ENCODE results near the gene RHCG.
"Not testable (repeated sequence)": the region's sequence is repeated elsewhere in the genome, so short reads cannot be mapped to it uniquely, and the experiment has no call there.

The RHCG gene

DNA sequence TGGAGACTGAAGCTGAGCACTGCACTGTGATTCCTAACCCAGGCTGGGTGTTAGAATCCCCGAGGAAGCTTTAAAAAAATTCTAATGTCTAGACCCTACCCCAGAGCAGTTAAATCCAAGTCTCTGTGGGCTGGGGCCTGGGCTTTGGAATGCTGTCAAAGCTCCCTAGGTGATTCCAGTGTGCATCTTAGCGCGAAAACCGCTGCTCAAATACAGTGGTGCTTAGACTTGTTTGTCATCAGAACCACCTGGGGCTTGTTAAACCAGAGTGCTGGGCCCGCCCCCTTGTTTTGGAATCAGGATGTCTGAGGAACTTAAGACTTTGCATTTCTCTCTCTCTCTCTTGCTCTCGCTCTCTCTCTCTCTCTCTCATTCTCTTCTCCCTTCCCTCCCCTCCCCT is 20.7 kb downstream of the RHCG start:
- H3K4me1 ChIP-seq (ENCODE audit: insufficient read depth, low read length): peaks cover 3% of the 10 kb centered on the region; the same call in 1 of the 2 replicates
- H3K36me3 ChIP-seq (ENCODE audit: insufficient read depth, low read length): no peaks in the 10 kb centered on the region
- no peak overlapping the region for H3K9ac ChIP-seq (ENCODE audit: low read depth, low read length)
- no peaks in the 10 kb centered on the region for H3K9me3 ChIP-seq (ENCODE audit: control insufficient read depth, insufficient read depth, low read length)

DNA sequence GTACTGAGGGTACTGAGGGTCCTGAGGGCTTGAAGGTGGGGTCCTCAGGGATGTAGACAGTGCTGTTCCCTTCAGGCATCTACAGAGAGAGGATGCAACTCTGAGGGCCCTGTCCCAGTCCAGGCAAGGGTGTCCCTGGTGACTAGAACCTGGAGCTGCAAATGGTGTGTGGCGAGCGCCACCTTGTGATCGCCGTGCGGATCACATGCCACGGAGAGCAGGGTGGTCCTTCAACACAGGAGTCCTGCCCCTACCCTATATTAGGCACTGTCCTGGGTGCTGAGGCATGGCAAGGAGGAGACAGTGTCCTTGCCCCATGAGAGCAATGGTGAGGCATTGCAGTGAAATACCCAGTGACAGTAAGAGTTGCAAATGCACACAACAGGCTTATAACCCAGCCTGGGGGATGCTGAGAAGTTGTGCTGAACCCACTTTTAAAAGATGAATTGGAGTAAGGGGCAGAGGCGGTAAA is 23.6 kb downstream of the RHCG start:
- Histone ChIP-seq H3K9ac (ENCODE audit: low read depth, low read length) (no peak overlapping the region), H3K9me3 (ENCODE audit: control insufficient read depth, insufficient read depth, low read length) (no peaks in the 10 kb centered on the region), H3K4me1 (ENCODE audit: insufficient read depth, low read length) (peaks cover 19% of the 10 kb centered on the region), H3K36me3 (ENCODE audit: insufficient read depth, low read length) (no peaks in the 10 kb centered on the region)

DNA sequence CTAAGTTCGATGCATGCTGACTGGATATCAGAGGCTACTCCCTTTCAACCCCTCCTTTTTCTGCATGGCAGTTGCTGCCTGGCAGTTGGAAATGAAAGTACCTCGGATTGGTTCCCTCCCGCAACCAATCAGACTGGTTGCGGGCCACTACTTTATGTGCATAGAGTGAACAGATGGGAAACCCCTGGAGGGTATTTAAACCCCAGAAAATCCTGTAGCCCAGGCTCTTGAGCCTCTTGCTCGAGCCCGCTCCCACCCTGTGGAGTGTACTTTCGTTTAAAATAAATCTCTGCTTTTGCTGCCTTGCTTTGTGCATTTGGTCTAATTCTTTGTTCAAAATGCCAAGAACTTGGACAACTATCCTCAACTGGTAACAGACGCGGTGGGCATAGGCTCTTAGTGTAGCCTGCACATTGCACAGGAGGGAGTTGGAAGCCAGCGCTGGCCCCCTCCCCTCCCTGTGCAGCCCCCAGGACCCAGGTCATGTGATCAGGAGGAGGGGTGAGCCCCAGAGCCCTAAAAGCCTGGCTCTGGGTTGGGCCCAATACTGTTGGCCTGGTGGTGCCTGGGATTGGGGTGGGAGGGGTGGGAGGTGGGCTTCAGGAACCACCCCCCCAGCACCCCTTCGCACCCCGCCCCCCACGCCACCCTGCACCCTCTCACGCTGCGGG is 26.8 kb downstream of the RHCG start:
- no peaks in the 10 kb centered on the region for H3K36me3 ChIP-seq (ENCODE audit: insufficient read depth, low read length)

DNA sequence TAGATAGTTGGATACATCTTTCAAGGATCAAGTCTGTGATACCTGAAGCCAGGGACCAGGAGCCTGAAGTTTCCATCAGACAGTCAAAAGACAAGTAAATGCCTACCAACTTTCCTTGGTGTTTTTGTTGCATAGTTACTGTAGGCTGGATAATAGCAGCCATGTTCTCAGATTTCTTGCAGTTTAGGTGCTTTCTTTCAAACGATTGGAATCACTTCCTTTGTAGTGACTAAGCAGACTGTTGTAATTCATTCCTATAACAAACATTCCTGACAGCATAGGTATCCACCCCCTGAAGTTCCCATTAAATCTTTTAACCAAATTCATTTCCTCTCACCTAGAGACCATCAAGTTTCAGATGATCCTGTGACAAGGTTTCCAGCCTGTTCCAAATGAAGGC is 27.6 kb downstream of the RHCG start:
- Histone ChIP-seq H3K9ac (ENCODE audit: low read depth, low read length) (peak overlapping the region; percentile 34; the same call in 1 of the 2 replicates), H3K4me1 (ENCODE audit: insufficient read depth, low read length) (peaks cover 23% of the 10 kb centered on the region)
- H3K9me3 ChIP-seq (ENCODE audit: control insufficient read depth, insufficient read depth, low read length); H3K36me3 ChIP-seq (ENCODE audit: insufficient read depth, low read length): not testable (repeated sequence)

More for the DNA sequence above, 26.8 kb downstream of the RHCG start:
- Histone ChIP-seq H3K4me1 (ENCODE audit: insufficient read depth, low read length) (peaks cover 23% of the 10 kb centered on the region), H3K9me3 (ENCODE audit: control insufficient read depth, insufficient read depth, low read length) (no peaks in the 10 kb centered on the region), H3K9ac (ENCODE audit: low read depth, low read length) (peak overlapping the region; percentile 52)

DNA sequence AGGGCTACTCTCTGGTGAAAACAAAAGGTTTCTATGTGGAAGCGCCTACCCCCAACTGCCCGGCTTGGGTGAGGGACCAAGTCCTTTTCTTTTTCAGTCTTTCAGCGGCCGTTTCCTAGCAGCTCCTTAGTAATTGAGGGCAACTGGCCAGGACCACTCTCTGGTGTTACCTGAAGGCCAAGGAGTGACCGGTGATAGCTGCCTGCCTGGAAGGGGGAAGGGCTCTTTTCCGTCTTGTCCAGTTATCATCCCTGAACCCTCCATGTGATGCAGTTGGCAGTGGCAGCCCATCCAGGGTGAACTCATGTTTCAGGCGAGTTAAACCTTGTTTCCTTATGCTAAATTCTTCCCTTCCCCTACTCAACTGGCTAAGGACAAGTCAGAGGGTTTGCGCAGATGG is 33.3 kb downstream of the RHCG start:
- peak overlapping the region; percentile 38; the same call in 1 of the 2 replicates for H3K9ac ChIP-seq (ENCODE audit: low read depth, low read length)
- 0 out of 2 replicates have a peak, but pooled peaks cover 3% of the 10 kb centered on the region for H3K9me3 ChIP-seq (ENCODE audit: control insufficient read depth, insufficient read depth, low read length)
- H3K4me1 ChIP-seq (ENCODE audit: insufficient read depth, low read length): peaks cover 19% of the 10 kb centered on the region
- no peaks in the 10 kb centered on the region; the same call in 1 of the 2 replicates for H3K36me3 ChIP-seq (ENCODE audit: insufficient read depth, low read length)

DNA sequence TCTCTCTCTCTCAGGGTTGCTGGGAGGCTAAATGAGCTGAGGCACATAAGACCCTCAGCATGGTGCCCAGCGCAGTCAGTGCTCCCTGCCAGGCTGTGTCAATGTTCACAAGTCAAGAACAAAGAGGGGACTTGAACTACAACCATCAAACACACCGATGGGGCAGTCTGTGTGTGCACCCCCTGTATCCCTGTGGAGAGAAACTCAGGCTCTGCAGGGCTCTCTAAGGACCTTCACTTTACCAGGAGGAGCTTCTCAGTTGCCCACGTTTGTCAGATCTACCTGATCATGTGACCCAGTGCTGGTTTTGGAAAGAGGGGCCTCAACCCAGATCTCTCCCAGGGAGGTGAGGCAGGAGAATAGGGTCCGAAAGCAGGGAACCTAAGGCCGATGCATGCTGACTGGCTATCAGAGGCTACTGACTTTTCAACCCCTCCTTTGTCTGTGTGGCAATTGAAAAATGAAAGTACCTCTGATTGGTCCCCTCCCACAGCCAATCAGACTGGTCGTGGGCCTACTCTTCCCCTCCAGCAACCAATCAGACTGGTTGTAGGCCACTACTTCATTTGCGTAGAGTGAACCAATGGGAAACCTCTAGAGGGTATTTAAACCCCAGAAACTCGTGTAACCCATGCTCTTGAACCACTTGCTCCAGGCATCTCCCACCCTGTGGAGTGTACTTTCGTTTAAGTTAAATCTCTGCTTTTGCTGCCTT is 34.0 kb downstream of the RHCG start:
- peaks cover 16% of the 10 kb centered on the region for H3K4me1 ChIP-seq (ENCODE audit: insufficient read depth, low read length)
- H3K9me3 ChIP-seq (ENCODE audit: control insufficient read depth, insufficient read depth, low read length): 0 out of 2 replicates have a peak, but pooled peaks cover 3% of the 10 kb centered on the region
- H3K36me3 ChIP-seq (ENCODE audit: insufficient read depth, low read length): no peaks in the 10 kb centered on the region; the same call in 1 of the 2 replicates
- peak overlapping the region; percentile 38; the same call in 1 of the 2 replicates for H3K9ac ChIP-seq (ENCODE audit: low read depth, low read length)

DNA sequence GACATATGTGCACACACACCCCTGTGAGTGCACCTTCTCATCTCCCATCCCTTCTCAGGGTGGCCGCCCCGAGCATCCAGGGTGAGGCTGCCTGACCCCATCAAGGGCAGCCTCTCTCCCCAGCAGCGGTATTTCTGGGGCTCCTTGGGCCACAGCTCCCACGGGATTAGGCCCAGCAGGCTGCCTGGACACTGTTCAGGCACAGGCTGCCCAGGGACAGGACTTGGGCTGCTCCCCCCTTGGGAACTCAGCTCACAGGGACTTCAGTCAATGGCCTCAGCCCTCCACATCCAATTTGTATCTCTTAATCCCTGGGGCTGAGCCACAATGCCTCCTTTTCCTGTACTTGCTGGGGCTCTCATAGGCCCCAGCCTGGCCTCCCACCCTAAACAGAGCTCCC is 35.0 kb downstream of the RHCG start:
- Histone ChIP-seq H3K4me1 (ENCODE audit: insufficient read depth, low read length) (peaks cover 13% of the 10 kb centered on the region; the same call in 1 of the 2 replicates), H3K36me3 (ENCODE audit: insufficient read depth, low read length) (no peaks in the 10 kb centered on the region; the same call in 1 of the 2 replicates), H3K9ac (ENCODE audit: low read depth, low read length) (no peak overlapping the region), H3K9me3 (ENCODE audit: control insufficient read depth, insufficient read depth, low read length) (0 out of 2 replicates have a peak, but pooled peaks cover 3% of the 10 kb centered on the region)

DNA sequence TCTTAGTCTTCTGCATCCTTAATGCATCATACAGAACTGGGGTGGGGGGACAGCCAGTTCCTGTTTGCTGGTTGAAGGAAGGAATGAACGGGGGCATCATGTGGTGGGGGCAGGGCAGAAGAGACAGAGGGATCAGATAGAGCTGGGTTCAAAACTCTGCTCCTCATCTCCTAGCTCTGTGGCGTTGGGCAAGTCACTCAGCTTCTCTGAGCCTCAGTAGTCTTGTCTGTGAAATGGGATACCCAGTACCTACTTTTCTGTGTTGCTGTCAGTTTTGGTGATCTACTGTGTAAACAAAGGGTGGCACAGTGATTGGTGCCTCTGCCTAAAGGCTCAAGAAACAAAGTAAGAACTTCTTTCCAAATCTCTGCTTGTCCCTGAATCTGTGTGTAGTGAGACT is 36.3 kb downstream of the RHCG start:
- Histone ChIP-seq H3K36me3 (ENCODE audit: insufficient read depth, low read length) (no peaks in the 10 kb centered on the region; the same call in 1 of the 2 replicates), H3K9ac (ENCODE audit: low read depth, low read length) (no peak overlapping the region), H3K4me1 (ENCODE audit: insufficient read depth, low read length) (peaks cover 13% of the 10 kb centered on the region; the same call in 1 of the 2 replicates), H3K9me3 (ENCODE audit: control insufficient read depth, insufficient read depth, low read length) (0 out of 2 replicates have a peak, but pooled peaks cover 3% of the 10 kb centered on the region)

DNA sequence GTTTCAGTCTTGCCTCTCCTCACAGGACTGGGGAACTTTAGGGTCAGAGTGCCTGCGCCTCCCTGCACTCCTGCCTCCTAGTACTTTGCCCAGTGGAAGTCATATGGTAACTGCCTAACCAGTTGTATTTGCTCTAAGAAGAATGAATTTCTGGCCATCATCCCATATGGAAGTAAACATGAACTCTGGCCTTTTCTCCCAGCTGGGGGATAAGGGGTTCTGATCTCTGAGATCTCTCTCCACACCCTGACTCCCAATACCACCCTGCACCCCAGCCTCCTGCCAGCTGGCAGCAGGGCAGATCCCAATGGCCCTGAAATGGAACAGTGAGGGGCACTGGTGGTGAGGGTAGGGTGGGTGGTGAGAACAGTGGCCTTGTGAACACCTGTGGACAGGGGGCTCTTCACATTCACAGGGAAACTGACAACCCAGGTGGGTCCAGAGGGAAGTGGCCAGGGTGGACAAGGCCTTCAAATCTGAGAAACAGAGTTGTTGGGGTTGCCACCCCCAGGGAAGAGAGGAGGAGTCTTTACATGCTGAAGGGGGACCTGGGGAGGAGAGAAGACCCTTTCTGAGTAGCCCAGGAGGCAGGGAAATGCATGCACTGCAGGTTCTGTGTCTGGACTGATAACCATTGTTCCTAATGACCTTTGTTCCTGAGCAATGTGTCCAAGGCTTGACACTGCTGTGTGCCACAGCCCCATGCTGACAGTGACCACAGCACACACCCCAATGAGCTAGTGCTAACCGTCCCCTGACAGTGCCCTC is 36.9 kb downstream of the RHCG start:
- Histone ChIP-seq H3K4me1 (ENCODE audit: insufficient read depth, low read length) (peaks cover 13% of the 10 kb centered on the region; the same call in 1 of the 2 replicates), H3K9ac (ENCODE audit: low read depth, low read length) (no peak overlapping the region), H3K9me3 (ENCODE audit: control insufficient read depth, insufficient read depth, low read length) (0 out of 2 replicates have a peak, but pooled peaks cover 3% of the 10 kb centered on the region), H3K36me3 (ENCODE audit: insufficient read depth, low read length) (no peaks in the 10 kb centered on the region; the same call in 1 of the 2 replicates)

DNA sequence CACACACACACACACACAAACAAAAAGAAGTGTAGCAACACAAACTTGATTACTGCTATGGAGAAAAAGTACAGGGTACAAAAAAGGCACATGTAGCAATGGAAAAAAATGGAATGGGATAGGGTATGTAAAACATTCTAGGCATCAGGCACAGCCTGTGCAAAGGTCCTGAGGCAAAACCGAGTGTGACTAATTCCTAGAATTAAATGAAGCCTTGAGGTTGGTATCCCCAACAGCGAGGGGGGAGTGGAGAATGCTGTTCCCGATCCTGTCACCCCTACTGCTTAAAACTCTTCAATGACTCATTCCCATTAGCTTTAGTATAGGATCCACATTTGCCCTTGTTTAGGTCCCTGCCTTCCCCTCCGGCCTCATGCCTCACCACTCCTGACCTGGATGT is 37.9 kb downstream of the RHCG start:
- no peaks in the 10 kb centered on the region; the same call in 1 of the 2 replicates for H3K36me3 ChIP-seq (ENCODE audit: insufficient read depth, low read length)
- H3K9ac ChIP-seq (ENCODE audit: low read depth, low read length): no peak overlapping the region
- peaks cover 13% of the 10 kb centered on the region; the same call in 1 of the 2 replicates for H3K4me1 ChIP-seq (ENCODE audit: insufficient read depth, low read length)
- 0 out of 2 replicates have a peak, but pooled peaks cover 3% of the 10 kb centered on the region for H3K9me3 ChIP-seq (ENCODE audit: control insufficient read depth, insufficient read depth, low read length)

DNA sequence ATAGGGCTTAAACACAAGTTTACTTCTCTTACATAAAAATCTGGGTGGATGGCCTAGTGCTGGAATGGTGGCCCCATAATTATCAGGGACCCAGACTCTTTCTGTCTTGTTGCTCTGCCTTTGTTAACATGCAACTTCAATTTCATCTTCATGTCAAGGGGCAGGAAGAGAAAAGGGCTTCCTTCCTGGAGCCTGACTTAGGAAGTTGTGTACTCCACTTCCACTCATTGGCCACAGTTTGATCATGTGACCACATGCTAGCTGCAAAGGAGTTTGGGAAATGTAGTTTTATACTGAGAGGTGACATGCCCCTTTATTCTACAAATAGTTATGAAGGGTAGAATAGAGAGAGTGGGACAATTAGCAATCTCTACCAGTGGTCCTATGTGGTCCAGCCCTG is 39.3 kb downstream of the RHCG start:
- Histone ChIP-seq H3K9me3 (ENCODE audit: control insufficient read depth, insufficient read depth, low read length) (no peaks in the 10 kb centered on the region), H3K9ac (ENCODE audit: low read depth, low read length) (no peak overlapping the region), H3K4me1 (ENCODE audit: insufficient read depth, low read length) (peaks cover 10% of the 10 kb centered on the region; the same call in 1 of the 2 replicates), H3K36me3 (ENCODE audit: insufficient read depth, low read length) (no peaks in the 10 kb centered on the region)

DNA sequence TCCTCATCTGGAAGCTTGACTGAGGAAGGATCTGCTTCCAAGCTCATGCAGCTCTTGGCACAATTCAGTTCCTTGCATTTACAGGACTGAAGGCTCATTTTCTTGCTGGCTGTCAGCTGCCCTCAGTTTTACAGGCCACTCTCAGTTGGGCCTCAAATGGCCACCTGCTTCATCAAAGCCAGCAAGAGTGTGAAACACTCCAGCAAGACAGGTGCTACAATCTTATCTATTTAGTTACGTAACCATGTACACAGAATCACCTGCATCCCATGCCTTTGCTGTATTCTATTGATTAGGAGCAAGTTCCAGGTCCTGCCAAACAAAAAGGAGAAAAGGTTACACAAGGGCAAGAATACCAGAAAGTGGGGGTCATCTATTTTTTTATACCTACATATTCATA is 40.8 kb downstream of the RHCG start:
- no peak overlapping the region for H3K9ac ChIP-seq (ENCODE audit: low read depth, low read length)
- no peaks in the 10 kb centered on the region for H3K36me3 ChIP-seq (ENCODE audit: insufficient read depth, low read length)
- H3K4me1 ChIP-seq (ENCODE audit: insufficient read depth, low read length): peaks cover 4% of the 10 kb centered on the region; the same call in 1 of the 2 replicates
- no peaks in the 10 kb centered on the region for H3K9me3 ChIP-seq (ENCODE audit: control insufficient read depth, insufficient read depth, low read length)

DNA sequence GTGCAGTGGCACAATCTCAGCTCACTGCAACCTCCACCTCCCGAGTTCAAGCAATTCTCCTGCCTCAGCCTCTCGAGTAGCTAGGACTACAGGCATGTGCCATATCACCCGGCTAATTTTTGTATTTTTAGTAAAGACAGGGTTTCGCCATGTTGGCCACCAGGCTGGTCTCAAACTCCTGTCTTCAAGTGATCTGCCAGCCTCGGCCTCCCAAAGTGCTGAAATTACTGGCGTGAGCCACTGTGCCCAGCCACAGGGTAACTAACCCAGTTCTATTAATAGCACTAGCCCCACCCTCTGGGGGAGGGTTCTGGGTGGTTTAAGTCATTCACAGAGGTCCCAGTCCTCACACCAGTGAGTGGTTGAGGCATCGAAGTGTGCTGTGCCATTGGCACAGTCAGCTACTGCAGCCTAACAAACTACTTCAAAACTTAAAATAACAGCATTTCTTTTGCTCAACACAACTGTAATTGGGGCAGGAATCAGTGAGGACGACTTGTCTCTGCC is 44.0 kb downstream of the RHCG start:
- peaks cover 13% of the 10 kb centered on the region for H3K4me1 ChIP-seq (ENCODE audit: insufficient read depth, low read length)
- no peaks in the 10 kb centered on the region for H3K36me3 ChIP-seq (ENCODE audit: insufficient read depth, low read length)
- H3K9ac ChIP-seq (ENCODE audit: low read depth, low read length): no peak overlapping the region
- no peaks in the 10 kb centered on the region for H3K9me3 ChIP-seq (ENCODE audit: control insufficient read depth, insufficient read depth, low read length)

DNA sequence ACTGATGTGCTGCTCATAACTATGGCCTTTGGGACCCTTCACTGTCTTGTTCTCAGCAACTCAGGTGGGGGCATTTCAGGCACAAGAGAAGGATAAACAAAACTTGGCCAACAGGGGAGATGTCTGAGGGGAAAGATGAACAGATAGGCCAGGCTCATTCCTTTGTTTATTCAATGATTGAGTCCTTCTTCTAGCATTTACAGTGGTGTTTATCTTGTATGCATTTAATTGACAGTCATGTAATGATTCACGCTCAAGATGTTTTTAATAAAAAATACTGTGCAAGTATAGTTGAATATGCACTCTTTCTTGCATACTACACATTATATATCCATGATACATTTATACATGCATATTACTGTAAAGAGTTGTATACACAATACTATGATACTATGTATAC is 44.5 kb downstream of the RHCG start:
- Histone ChIP-seq H3K9me3 (ENCODE audit: control insufficient read depth, insufficient read depth, low read length) (no peaks in the 10 kb centered on the region), H3K4me1 (ENCODE audit: insufficient read depth, low read length) (peaks cover 13% of the 10 kb centered on the region), H3K9ac (ENCODE audit: low read depth, low read length) (no peak overlapping the region), H3K36me3 (ENCODE audit: insufficient read depth, low read length) (no peaks in the 10 kb centered on the region)
